Endothelial cell of umbilical vein (primary cell): Measurements from ENCODE around the gene PSTK.

Experiments used
- CTCF ChIP-seq, 2 donors: IDR thresholded peaks; 1 replicate in 1 of 2; 2 replicates in 1 of 2; pipeline ENCODE4 v1.5.1; 2011; ENCODE audit warnings: low read length in 2 of 2, mild to moderate bottlenecking in 2 of 2, moderate library complexity in 2 of 2, control low read depth in 1 of 2, inconsistent platforms in 1 of 2, low read depth in 1 of 2; ENCODE audit not compliant: insufficient read depth in 1 of 2; ENCODE audit errors: extremely low read depth in 1 of 2
- FOS ChIP-seq: IDR thresholded peaks from 2 replicates; pipeline ENCODE4 v1.6.1; 2011; ENCODE audit warnings: mild to moderate bottlenecking, low read length, moderate library complexity, borderline replicate concordance; ENCODE audit not compliant: insufficient read depth
- MAX ChIP-seq: IDR thresholded peaks from 2 replicates; pipeline ENCODE4 v1.6.1; 2011; ENCODE audit not compliant: insufficient read depth, insufficient read length
- POLR2A ChIP-seq: IDR thresholded peaks from 2 replicates; pipeline ENCODE4 v1.6.1; 2012; ENCODE audit warnings: low read depth, mild to moderate bottlenecking, control low read depth, low read length

DNA sequence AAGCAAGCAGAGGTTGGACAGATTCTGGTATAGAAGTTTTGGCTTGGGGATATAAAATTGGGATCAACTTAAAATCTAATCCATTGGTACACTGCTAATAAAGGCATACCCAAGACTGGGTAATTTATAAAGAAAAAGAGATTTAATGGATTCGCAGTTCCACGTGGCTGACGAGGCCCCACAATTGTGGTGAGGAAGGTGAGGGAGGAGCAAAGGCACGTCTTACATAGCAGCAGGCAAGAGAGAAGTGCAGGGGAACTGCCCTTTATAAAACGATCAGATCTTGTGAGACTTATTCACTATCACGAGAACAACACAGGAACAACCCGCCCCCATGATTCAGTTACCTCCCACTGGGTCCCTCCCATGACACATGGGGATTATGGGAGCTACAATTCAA lies 38.3 kb downstream of the PSTK start:
- TF ChIP-seq CTCF (IDR thresholded peaks at IDR 0.05; ENCODE audit: extremely low read depth in 1 of 2, insufficient read depth in 1 of 2, low read depth in 1 of 2, low read length in 2 of 2) (no peak), POLR2A (no peak), MAX (no peak), FOS (no peak)
